Endodermal cell (in vitro differentiated cells): ENCODE results near the gene FRYL. TPM values are rescaled to one million over a fixed set of nuclear protein-coding genes. Genes with fewer than 3 reads are reported as not detected.

Experiments used
- DNase-seq: peaks from one replicate; pipeline ENCODE4 v3.0.0-alpha.2; 2017
- H3K27ac ChIP-seq: 2 replicates; pipeline ENCODE4 v1.5.1; 2013; ENCODE audit warnings: mild to moderate bottlenecking, low read depth, low read length, moderate library complexity
- H3K27me3 ChIP-seq: 2 replicates; pipeline ENCODE4 v1.6.1; 2013; ENCODE audit warnings: mild to moderate bottlenecking, low read length, moderate library complexity; ENCODE audit not compliant: insufficient read depth, control insufficient read depth, poor library complexity, severe bottlenecking
- H3K36me3 ChIP-seq: 2 replicates; pipeline ENCODE4 v1.7.0; 2013; ENCODE audit warnings: mild to moderate bottlenecking, low read length, moderate library complexity; ENCODE audit not compliant: control insufficient read depth, insufficient read depth
- H3K4me1 ChIP-seq: one replicate; pipeline ENCODE4 v1.7.0; 2013; ENCODE audit warnings: low read length; ENCODE audit not compliant: control insufficient read depth, insufficient read depth
- H3K4me3 ChIP-seq: 2 replicates; pipeline ENCODE4 v1.5.1; 2013; ENCODE audit warnings: mild to moderate bottlenecking, low read length, moderate library complexity
- H3K9ac ChIP-seq: 2 replicates; pipeline ENCODE4 v1.6.1; 2013; ENCODE audit warnings: mild to moderate bottlenecking, low read length, moderate library complexity; ENCODE audit not compliant: poor library complexity, severe bottlenecking; ENCODE audit errors: extremely low read depth
- H3K9me3 ChIP-seq: 2 replicates; pipeline ENCODE4 v1.6.1; 2013; ENCODE audit warnings: mild to moderate bottlenecking, low read length, moderate library complexity; ENCODE audit not compliant: control insufficient read depth
- H3K27ac Mint-ChIP-seq: 2 replicates; pipeline ENCODE4 v1.8.0; 2020; ENCODE audit warnings: mixed read lengths
- H3K27me3 Mint-ChIP-seq: 2 replicates; pipeline ENCODE4 v1.8.0; 2021; ENCODE audit warnings: mild to moderate bottlenecking, mixed read lengths; ENCODE audit not compliant: insufficient read depth
- H3K36me3 Mint-ChIP-seq: 2 replicates; pipeline ENCODE4 v1.8.0; 2020; ENCODE audit warnings: low read depth, mixed read lengths
- H3K4me1 Mint-ChIP-seq: 2 replicates; pipeline ENCODE4 v1.8.0; 2020; ENCODE audit warnings: mixed read lengths
- H3K4me3 Mint-ChIP-seq: 2 replicates; pipeline ENCODE4 v1.8.0; 2020; ENCODE audit warnings: mild to moderate bottlenecking, moderate library complexity, mixed read lengths
- H3K9me3 Mint-ChIP-seq: 2 replicates; pipeline ENCODE4 v1.8.0; 2020; ENCODE audit warnings: mild to moderate bottlenecking, mixed read lengths
- CTCF ChIP-seq: fragments of 200-600 bp; sonication (generic); conservative IDR thresholded peaks from 2 replicates; pipeline ENCODE4 v1.5.0; 2021; ENCODE audit warnings: antibody characterized with exemption, mild to moderate bottlenecking
- WGBS, 2 experiments: methylation state at CpG; one replicate each; pipeline versions ENCODE4 v1.1.5 to v1.1.7; 2013; ENCODE audit warnings: missing lambda C conversion rate in 2 of 2, mixed read lengths in 1 of 2; ENCODE audit not compliant: insufficient coverage in 1 of 2, insufficient read length in 1 of 2; 5-methylcytosine and 5-hydroxymethylcytosine counted together
- total RNA-seq, 2 donors: library from RNA; stranded (reverse); fragmentation: NEBNext Ultra II Directional in 1 of 2; extraction: Animal tissue kit (Norgen Biotek cat#: 25700) in 1 of 2; gene quantifications; 2 replicates in 1 of 2; 3 replicates in 1 of 2; pipeline ENCODE4 v1.2.1, GENCODE V29; 2021

Gene FRYL
- total RNA-seq, 2 donors from 2014 or later, result 56.5 to 62.6 TPM

GRCh38 chr4:48503233-48504025 is 276.6 kb downstream of the FRYL start:
- no peak for DNase-seq
- peaks cover 35% of the 10 kb centered on the region for H3K36me3 Mint-ChIP-seq
- H3K27me3 Mint-ChIP-seq, result no peaks in the 10 kb centered on the region
- H3K9me3 Mint-ChIP-seq, result no peaks in the 10 kb centered on the region
- H3K9me3 ChIP-seq, result no peaks in the 10 kb centered on the region
- no peak for TF ChIP-seq CTCF
- no peak overlapping the region for H3K27ac Mint-ChIP-seq
- H3K9ac ChIP-seq, result no peak overlapping the region
- no peaks in the 10 kb centered on the region for H3K27me3 ChIP-seq
- H3K4me3 ChIP-seq, result no peak overlapping the region
- H3K36me3 ChIP-seq, result peaks cover 77% of the 10 kb centered on the region
- H3K4me1 ChIP-seq, result no peaks in the 10 kb centered on the region
- H3K27ac ChIP-seq, result no peak overlapping the region
- WGBS, 2 experiments, result 73% methylated on average over 4 of the region's 4 CpGs; no CpG with 5 or more reads in 1 of the 2 experiments
- H3K4me1 Mint-ChIP-seq, result peaks cover 4% of the 10 kb centered on the region
- no peak overlapping the region for H3K4me3 Mint-ChIP-seq

GRCh38 chr4:48499551-48500066 is 280.5 kb downstream of the FRYL start:
- Mint-ChIP-seq H3K27me3 (no peaks in the 10 kb centered on the region), H3K4me1 (peaks cover 4% of the 10 kb centered on the region), H3K27ac (no peak overlapping the region), H3K4me3 (no peak overlapping the region), H3K36me3 (peaks cover 26% of the 10 kb centered on the region), H3K9me3 (no peaks in the 10 kb centered on the region)
- no peak overlapping the region for H3K9ac ChIP-seq
- DNase-seq, result no peak
- no peaks in the 10 kb centered on the region for H3K4me1 ChIP-seq
- TF ChIP-seq CTCF, result no peak
- no peaks in the 10 kb centered on the region for H3K27me3 ChIP-seq
- no peak overlapping the region for H3K4me3 ChIP-seq
- peaks cover 51% of the 10 kb centered on the region for H3K36me3 ChIP-seq
- no peaks in the 10 kb centered on the region for H3K9me3 ChIP-seq
- no peak overlapping the region for H3K27ac ChIP-seq
- WGBS, 2 experiments, result 100% methylated on average over 3 of the region's 3 CpGs; no CpG with 5 or more reads in 1 of the 2 experiments

DNA sequence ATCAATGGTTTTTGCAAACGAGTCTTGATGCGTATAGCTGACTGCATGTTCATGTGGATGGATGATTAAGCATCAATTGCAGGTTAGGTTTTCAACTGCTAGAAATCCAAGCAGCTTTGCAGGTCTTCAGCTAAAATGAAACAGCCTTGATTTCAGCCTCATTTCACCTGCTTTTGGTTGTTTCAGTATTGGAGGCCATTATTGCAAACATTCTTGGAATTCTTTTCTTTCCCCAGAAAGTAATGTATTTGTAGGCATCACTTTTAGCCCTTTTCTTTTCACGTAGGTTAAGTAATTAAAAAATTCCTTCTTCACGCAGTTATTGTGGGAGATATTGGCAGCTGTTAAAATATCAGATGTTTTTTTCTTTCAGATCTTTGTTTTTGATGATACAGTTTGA is 281.2 kb downstream of the FRYL start:
- H3K27ac Mint-ChIP-seq, result no peak overlapping the region
- peaks cover 26% of the 10 kb centered on the region for H3K36me3 Mint-ChIP-seq
- Histone ChIP-seq H3K4me1 (no peaks in the 10 kb centered on the region), H3K9ac (no peak overlapping the region), H3K36me3 (peaks cover 45% of the 10 kb centered on the region), H3K9me3 (no peaks in the 10 kb centered on the region), H3K4me3 (no peak overlapping the region), H3K27ac (no peak overlapping the region), H3K27me3 (no peaks in the 10 kb centered on the region)
- WGBS, 2 experiments, result 90 to 94% methylated on average over 3 to 4 of the region's 4 CpGs
- H3K9me3 Mint-ChIP-seq, result no peaks in the 10 kb centered on the region
- H3K4me3 Mint-ChIP-seq, result no peak overlapping the region
- H3K27me3 Mint-ChIP-seq, result peaks cover 3% of the 10 kb centered on the region
- TF ChIP-seq CTCF, result no peak
- no peaks in the 10 kb centered on the region for H3K4me1 Mint-ChIP-seq
- DNase-seq, result no peak
